ENCODE results near the gene TCAP. TPM values are rescaled to one million over a fixed set of nuclear protein-coding genes. Genes with fewer than 3 reads are reported as not detected.
A peak's percentile ranks its signal among the peaks of the same experiment; 100 is the strongest.

TCAP gene
- total RNA-seq, 3 donors from 2014 or later = 0.48 to 0.73 (median 0.66) TPM

- H3K27ac ChIP-seq = peak overlapping the region; percentile 87 to 91
- peaks cover 10 to 16% of the 10 kb centered on the region in 2 donors for H3K4me1 ChIP-seq
- peak; percentile 77 to 90 for DNase-seq (ENCODE audit: low spot score in 2 of 2)
- H3K36me3 ChIP-seq = no peaks in the 10 kb centered on the region
- no peak for TF ChIP-seq POLR2A (IDR thresholded peaks at IDR 0.05)
- peak in 1 of 3 donors; percentile 27 for TF ChIP-seq POLR2AphosphoS5 (IDR thresholded peaks at IDR 0.05)
- TF ChIP-seq CTCF (IDR thresholded peaks at IDR 0.05) = no peak
- no peaks in the 10 kb centered on the region for H3K9me3 ChIP-seq
- intact Hi-C loops (cut with DNase I; ENCODE audit: low total_unique reads) = no loop called here
- no peak overlapping the region for H3K4me3 ChIP-seq
- H3K27me3 ChIP-seq = peaks cover 0 to 4% of the 10 kb centered on the region in 2 donors
These were observed 9.7 kb downstream of the TCAP start for GRCh38 chr17:39674702-39675389.

GRCh38 chr17:39675390-39676082 is 10.4 kb downstream of the TCAP start:
- Histone ChIP-seq H3K4me3 (peak overlapping the region in 1 of 3 donors; percentile 15), H3K27ac (peak overlapping the region; percentile 87 to 91), H3K27me3 (no peaks in the 10 kb centered on the region), H3K4me1 (peaks cover 10 to 16% of the 10 kb centered on the region in 2 donors), H3K36me3 (no peaks in the 10 kb centered on the region), H3K9me3 (no peaks in the 10 kb centered on the region)
- no peak for TF ChIP-seq POLR2AphosphoS5 (IDR thresholded peaks at IDR 0.05)
- no peak for TF ChIP-seq CTCF (IDR thresholded peaks at IDR 0.05)
- no peak for TF ChIP-seq POLR2A (IDR thresholded peaks at IDR 0.05)
- DNase-seq (ENCODE audit: low spot score in 2 of 2) = no peak
- intact Hi-C loops (cut with DNase I; ENCODE audit: low total_unique reads) = no loop called here

- intact Hi-C loops (cut with DNase I; ENCODE audit: low total_unique reads) = no loop called here
- peak in 1 of 3 donors; percentile 35 for TF ChIP-seq POLR2AphosphoS5 (IDR thresholded peaks at IDR 0.05)
- TF ChIP-seq POLR2A (IDR thresholded peaks at IDR 0.05) = no peak
- TF ChIP-seq CTCF (IDR thresholded peaks at IDR 0.05) = no peak
- DNase-seq (ENCODE audit: low spot score in 2 of 2) = peak; percentile 85 to 92
- H3K36me3 ChIP-seq = no peaks in the 10 kb centered on the region
- no peak overlapping the region for H3K4me3 ChIP-seq
- H3K9me3 ChIP-seq = no peaks in the 10 kb centered on the region
- H3K27ac ChIP-seq = peak overlapping the region; percentile 87 to 91
- H3K27me3 ChIP-seq = no peaks in the 10 kb centered on the region
- peaks cover 10 to 16% of the 10 kb centered on the region in 2 donors for H3K4me1 ChIP-seq
These were observed 11.2 kb downstream of the TCAP start for GRCh38 chr17:39676198-39676819.

GRCh38 chr17:39677072-39677471 is 11.9 kb downstream of the TCAP start:
- no peak for TF ChIP-seq CTCF (IDR thresholded peaks at IDR 0.05)
- TF ChIP-seq POLR2AphosphoS5 (IDR thresholded peaks at IDR 0.05) = no peak
- TF ChIP-seq POLR2A (IDR thresholded peaks at IDR 0.05) = no peak
- Histone ChIP-seq H3K27me3 (no peaks in the 10 kb centered on the region), H3K9me3 (no peaks in the 10 kb centered on the region), H3K27ac (peak overlapping the region; percentile 87 to 91), H3K4me1 (peaks cover 10 to 16% of the 10 kb centered on the region in 2 donors), H3K36me3 (no peaks in the 10 kb centered on the region), H3K4me3 (no peak overlapping the region)
- intact Hi-C loops (cut with DNase I; ENCODE audit: low total_unique reads) = no loop called here
- no peak for DNase-seq (ENCODE audit: low spot score in 2 of 2)
